Measurements from ENCODE around the gene RLN3.
"Not testable (repeated sequence)": the region's sequence is repeated elsewhere in the genome, so short reads cannot be mapped to it uniquely, and the experiment has no call there.

RLN3 gene

DNA sequence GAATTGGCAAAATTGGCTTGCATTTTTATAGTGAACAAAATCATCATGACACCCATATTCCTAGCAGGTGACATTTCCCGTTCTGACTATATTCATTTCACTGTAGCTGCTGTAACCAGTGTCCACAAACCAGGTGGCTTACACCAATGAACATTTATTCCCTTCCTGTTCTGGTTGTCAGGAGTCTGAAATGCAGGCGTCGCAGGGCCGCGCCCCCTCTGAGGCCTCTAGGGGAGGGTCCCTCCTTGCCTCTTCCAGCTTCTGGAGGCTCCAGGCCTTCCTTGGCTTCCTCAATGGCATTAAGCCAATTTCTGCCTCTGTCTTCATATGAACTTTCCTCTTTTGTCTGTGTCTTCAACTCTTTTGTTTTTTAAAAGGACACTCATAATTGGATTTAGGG lies 6.5 kb upstream of the RLN3 start:
- no peak for DNase-seq (ENCODE audit: low spot score)

DNA sequence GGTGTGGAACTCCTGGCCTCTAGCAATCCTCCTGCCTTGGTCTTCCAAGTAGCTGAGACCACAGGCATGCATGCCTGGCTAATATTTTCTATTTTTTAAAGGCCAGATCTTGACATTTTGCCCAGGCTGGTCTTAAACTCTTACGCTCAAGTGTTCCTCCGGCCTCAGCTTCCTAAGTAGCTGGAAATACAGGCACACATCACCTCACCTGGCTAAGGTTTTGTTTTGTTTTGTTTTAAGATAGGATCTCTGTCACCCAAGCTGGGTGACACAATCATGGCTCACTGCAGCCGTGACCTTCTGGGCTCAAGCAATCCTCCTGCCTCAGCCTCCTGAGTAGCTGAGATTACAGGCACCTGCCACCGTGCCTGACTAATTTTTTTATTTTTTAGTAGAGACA lies 5.5 kb upstream of the RLN3 start:
- no peak for DNase-seq (ENCODE audit: low spot score)

DNA sequence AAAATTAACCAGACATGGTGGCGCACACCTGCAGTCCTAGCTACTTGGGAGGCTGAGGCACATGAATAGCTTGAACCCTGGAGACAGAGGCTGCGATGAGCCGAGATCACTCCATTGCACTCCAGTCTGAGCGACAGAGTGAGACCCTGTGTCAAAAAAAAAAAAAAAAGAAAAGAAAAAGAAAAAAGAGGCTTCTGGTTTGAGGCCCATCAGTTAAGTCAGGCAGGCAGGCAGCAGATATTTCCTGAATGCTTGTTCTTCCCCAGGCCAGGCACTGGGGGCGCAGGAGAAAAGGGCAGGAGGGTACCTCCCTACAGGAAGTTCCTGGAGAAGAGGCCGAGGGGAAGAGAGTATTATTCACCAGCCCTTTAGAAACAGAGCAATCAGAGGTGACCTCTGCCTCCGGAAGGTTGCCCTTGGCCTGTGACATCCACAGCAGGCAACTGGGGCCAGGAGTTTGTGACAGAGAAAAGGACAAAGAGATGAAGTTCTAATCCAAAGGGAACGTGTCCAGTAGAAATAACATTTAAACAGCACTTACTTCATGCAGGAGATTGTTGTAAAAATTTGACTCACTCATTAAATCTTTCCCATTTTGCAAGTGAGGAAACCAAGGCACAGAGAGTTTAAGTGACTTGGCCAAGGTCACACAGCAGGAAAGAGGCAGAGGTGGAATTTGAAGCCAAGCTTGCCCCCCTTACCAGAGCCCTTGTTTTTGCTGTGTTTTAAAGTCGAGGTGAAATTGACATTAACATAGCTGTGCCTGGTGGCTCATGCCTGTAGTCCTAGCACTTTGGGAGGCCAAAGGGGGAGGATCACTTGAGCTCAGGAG lies 4.3 kb upstream of the RLN3 start:
- DNase-seq (ENCODE audit: low spot score): peak; percentile 54

DNA sequence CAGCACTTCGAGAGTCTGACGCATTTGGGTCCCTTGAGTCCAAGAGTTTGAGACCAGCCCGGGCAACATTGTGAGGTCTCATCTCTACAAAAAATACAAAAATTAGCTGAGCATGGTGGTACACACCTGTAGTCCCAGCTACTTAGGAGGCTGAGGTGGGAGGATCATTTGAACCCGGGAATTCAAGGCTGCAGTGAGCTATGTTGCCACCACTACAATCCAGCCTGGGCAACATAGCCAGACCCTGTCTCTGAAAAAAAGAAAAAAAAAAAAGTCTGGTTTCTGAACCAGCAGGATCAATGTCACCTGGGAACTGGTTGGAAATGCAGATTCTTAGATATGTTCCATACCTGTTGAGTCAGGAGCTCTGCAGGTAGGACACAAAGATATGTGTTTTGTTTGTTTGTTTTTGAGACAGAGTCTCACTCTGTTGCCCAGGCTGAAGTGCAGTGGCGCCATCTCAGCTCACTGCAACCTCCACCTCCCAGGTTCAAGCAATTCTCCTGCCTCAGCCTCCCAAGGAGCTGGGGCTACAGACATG lies 1.2 kb upstream of the RLN3 start:
- not testable (repeated sequence) for DNase-seq (ENCODE audit: low spot score)

DNA sequence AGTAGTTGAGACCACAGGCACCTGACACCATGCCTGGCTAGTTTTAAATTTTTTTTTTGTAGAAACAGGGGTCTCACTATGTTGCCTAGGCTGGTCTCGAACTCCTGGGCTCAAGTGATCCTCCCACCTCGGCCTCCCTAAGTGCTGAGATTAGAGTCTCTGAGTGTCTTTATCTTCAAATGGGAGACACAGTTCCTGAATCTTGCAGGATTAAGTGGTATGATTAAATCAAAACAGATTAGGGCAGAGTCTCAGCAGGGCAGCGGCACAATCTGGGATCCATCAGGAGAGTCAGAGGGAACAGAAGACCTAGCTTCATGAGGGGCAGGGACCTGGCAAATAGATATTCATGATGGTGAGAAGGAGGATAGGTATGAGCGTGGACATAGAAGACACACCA lies 953 bp downstream of the RLN3 start:
- DNase-seq (ENCODE audit: low spot score): no peak

DNA sequence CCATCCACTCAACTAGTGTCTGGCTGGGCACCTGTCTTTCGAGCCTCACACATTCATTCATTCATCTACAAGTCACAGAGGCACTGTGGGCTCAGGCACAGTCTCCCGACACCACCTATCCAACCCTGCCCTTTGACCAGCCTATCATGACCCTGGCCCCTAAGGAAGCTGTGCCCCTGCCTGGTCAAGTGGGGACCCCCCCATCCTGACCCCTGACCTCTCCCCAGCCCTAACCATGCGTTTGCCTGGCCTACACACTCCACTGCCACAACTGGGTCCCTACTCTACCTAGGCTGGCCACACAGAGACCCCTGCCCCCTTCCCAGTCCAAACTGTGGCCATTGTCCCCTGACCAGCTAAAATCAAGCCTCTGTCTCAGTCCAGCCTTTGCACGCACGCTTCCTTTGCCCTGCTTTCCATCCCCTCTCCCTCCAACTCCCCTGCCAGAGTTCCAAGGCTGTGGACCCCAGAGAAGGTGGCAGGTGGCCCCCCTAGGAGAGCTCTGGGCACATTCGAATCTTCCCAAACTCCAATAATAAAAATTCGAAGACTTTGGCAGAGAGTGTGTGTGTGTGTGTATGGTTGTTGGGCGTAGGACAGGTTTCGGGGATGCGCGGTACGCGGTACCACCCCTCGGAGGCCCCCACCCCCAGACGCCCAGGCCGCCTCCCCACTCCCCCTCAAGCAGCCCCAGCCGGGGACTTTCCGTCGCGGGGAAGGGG lies 3.2 kb downstream of the RLN3 start:
- DNase-seq (ENCODE audit: low spot score): no peak

DNA sequence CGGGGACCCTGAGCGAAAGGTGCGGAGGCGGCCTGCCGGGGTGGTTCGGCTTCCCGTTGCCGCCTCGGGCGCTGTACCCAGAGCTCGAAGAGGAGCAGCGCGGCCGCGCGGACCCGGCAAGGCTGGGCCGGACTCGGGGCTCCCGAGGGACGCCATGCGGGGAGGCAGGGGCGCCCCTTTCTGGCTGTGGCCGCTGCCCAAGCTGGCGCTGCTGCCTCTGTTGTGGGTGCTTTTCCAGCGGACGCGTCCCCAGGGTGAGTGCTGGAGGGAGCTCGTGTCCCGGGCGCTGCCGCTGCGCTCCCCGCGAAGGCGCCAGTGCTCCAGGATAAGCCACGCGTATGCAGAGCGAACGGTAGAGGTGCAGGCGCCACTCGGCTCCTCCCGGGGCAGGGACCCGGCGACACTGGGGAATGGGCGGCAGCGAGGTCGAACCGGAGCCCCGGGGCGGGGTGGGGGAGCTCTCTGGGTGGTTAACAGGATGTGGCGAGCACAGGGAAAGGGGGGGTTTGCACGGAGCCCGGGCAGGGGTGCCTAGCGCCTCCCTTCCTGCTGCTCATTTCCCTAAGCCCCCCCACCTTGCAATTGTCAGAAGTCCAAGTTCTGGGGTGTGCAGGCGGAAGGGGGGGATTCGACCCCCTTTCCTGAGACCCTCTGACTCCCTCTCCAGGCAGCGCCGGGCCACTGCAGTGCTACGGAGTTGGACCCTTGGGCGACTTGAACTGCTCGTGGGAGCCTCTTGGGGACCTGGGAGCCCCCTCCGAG lies 4.0 kb downstream of the RLN3 start, which contains the start of gene IL27RA:
IL27RA (plus strand) TSS at position 44 of the 762 bp plus-strand sequence; CDS start at position 155, 111 bp downstream.
- DNase-seq (ENCODE audit: low spot score): peak; percentile 44

DNA sequence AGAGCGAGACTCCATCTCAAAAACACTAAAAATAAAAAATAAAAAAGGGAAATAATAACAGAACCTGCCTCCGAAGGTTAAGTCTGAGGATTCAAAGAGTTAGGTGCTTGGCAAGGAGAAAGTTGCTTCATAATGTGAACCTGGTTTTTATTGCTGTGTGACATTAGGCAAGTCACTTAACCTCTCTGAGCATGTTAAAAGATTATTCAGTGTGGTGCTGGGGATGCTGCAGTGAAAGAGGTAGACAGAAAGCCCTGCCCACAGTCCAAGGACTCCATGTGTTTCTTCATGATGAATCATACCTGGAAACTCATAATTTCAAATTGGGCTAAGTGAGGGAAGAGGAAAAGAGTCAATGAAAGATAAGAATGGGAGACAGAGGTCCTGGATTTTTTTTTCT lies 6.0 kb downstream of the RLN3 start:
- no peak for DNase-seq (ENCODE audit: low spot score)

DNA sequence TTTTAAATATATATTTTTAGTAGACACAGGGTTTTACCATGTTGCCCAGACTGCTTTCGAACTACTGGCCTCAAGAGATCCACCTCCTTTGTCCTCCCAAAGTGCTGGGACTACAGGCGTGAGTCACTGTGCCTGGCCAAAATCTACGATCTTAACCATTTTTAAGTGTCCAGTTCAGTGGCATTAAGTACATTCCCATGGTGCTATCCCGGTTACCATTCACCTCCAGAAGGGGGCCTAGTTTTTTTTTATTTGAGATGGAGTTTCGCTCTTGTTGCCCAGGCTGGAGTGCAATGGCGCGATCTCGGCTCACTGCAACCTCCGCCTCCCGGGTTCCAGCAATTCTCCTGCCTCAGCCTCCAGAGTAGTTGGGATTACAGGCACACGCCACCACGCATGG lies 7.2 kb downstream of the RLN3 start:
- DNase-seq (ENCODE audit: low spot score): not testable (repeated sequence)

DNA sequence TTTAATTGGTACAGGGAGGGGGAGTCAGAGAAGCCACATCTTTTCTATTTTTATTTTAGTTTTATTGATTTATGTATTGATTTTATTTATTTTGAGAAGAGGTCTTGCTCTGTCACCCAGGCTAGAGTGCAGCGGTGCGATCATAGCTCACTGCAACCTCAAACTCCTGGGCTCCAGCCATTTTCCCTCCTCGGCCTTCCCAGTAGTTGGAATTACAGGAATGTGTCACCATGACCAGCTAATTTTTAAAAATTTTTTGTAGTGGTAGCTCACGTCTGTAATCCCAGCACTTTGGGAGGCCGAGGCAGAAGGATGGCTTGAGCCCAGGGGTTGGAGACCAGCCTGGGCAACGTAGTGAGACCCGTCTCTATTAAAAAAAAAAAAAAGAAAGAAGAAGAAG lies 7.8 kb downstream of the RLN3 start:
- DNase-seq (ENCODE audit: low spot score): no peak

DNA sequence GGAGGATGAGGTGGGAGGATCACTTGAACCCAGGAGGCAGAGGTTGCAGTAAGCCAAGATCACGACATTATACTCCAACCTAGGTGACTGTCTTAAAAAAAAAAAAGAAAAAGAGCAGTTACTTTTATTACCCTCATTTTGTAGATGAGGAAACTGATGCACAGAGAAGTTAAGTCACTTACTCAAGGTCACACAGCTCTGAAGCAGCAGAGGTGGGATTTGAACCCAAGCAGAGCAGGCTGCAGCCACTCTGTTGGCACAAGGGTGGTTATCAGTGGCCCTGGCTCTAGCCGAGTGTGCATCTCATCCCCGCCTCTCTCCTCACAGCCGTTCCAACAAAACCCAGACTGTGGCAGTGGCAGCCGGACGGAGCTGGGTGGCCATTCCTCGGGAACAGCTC lies 11.2 kb downstream of the RLN3 start:
- DNase-seq (ENCODE audit: low spot score): no peak

DNA sequence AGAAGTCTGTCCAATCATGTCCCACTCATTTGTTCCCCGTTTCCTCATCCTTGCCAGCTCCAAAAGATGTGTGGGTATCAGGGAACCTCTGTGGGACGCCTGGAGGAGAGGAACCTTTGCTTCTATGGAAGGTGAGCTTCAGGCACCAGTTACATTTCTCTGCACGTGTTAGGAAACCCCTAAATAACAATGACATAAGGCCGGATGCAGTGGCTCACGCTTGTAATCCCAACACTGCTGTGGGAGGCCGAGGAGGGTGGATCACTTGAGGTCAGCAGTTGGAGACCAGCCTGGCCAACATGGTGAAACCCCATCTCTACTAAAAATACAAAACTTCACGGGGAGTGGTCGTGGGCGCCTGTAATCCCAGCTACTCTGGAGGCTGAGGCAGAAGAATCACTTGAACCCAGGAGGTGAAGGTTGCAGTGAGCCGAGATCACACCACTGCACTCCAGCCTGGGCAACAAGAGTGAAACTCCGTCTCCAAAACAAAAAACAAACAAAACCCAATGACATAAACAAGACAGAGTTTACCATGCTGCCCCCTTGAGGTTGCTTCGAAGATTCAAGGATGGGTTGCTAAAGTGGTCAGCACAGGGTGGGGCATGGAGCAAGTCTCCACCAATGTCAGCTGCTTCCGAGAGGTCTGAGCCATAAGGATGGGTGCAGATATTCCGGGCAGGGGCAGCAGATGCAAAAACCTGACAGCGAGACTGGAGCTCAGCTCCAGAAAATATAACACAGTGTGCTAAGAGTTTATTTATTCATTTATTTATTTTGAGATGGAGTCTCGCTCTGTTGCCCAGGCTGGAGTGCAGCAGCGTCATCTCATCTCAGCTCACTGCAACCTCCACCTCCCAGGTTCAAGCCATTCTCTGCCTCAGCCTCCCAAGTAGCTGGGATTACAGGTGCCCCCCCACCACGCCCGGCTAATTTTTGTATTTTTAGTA lies 15.0 kb downstream of the RLN3 start:
- DNase-seq (ENCODE audit: low spot score): peak; percentile 84

DNA sequence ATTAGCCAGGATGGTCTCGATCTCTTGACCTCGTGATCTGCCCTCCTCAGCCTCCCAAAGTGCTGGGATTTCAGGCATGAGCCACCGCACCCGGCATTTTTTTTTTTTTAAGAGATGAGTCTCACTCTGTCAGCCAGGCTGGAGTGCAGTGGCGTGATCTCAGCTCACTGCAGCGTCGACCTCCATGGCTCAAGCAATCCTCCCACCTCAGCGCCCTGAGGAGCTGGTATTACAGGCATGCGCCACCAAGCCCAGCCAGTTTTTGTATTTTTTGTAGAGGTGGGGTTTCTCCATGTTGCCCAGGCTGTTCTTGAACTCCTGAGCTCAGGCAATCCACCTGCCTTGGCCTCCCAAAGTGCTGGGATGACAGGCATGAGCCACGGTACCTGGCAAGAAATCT lies 19.9 kb downstream of the RLN3 start:
- DNase-seq (ENCODE audit: low spot score): not testable (repeated sequence)

DNA sequence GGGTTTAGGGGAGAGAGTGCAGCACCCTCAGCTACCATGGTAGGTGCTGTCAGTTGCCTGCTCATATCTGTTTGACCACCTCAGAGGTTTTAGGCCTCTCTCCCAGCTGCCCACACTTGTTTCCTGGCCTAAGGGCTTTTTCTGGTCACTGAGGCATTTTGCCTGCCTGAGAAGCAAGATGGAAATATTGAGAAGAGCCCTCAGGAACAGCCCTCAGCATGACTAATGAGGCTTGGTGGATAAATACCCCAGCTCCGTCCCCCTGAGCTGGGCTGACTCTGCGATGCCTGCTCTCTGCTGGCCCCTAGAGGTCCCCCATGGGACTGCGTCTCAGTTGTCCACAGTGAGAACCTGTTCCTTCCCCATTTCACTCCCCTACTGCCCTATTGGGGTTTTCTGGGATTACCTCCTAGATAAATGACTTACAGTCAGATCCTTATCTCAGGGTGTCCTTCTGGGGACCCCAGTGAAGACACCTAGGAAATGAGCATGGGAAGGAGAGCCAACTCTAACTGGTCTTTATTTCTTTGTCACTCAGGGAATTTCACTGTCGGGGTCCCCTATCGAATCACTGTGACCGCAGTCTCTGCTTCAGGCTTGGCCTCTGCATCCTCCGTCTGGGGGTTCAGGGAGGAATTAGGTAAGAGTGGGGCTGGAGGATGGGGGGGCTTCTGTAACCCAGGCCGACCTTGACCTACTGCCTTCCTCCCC lies 20.6 kb downstream of the RLN3 start:
- DNase-seq (ENCODE audit: low spot score): peak; percentile 45

DNA sequence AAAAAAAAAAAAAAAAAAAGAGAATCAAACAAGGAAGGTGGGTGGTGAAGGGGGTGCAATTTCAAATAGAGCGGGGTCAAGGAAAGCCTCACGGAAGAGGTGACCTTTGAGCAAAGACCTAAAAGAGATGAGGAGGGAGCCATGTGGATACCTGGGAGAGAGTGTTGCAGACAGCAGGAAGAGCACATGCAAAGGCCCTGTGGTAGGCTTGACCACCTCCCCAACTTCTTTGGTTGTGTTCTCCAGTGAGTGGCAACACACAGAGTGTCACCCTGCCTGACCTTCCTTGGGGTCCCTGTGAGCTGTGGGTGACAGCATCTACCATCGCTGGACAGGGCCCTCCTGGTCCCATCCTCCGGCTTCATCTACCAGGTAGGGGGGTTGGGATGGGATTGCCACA lies 22.6 kb downstream of the RLN3 start:
- no peak for DNase-seq (ENCODE audit: low spot score)

DNA sequence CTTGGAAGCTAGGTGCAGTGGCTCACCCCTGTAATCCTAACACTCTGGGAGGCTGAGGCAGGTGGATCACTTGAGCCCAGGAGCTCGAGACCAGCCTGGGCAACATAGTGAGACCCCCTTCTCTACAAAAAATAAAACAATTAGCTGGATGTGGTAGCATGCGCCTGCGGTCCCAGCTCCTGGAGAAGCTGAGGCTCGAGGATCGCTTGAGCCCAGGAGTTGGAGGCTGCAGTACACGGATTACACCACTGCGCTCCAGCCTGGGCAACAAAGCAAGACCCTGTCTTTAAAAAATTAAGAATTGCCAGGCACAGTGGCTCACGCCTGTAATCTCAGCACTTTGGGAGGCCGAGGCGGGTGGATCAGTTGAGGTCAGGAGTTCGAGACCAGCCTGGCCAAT lies 23.0 kb downstream of the RLN3 start:
- DNase-seq (ENCODE audit: low spot score): not testable (repeated sequence)

DNA sequence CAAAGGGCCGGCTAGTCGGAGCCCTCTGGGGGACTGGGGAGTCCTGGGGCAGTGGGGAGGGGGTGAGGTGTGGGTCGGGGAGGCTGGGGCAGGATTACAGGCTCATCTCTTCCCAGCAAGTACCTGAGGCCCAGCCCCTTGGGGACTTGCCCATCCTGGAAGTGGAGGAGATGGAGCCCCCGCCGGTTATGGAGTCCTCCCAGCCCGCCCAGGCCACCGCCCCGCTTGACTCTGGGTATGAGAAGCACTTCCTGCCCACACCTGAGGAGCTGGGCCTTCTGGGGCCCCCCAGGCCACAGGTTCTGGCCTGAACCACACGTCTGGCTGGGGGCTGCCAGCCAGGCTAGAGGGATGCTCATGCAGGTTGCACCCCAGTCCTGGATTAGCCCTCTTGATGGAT lies 24.0 kb downstream of the RLN3 start:
- no peak for DNase-seq (ENCODE audit: low spot score)

DNA sequence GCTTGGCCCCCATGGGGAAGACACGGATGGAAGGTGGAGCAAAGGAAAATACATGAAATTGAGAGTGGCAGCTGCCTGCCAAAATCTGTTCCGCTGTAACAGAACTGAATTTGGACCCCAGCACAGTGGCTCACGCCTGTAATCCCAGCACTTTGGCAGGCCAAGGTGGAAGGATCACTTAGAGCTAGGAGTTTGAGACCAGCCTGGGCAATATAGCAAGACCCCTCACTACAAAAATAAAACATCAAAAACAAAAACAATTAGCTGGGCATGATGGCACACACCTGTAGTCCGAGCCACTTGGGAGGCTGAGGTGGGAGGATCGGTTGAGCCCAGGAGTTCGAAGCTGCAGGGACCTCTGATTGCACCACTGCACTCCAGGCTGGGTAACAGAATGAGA lies 24.5 kb downstream of the RLN3 start:
- no peak for DNase-seq (ENCODE audit: low spot score)

DNA sequence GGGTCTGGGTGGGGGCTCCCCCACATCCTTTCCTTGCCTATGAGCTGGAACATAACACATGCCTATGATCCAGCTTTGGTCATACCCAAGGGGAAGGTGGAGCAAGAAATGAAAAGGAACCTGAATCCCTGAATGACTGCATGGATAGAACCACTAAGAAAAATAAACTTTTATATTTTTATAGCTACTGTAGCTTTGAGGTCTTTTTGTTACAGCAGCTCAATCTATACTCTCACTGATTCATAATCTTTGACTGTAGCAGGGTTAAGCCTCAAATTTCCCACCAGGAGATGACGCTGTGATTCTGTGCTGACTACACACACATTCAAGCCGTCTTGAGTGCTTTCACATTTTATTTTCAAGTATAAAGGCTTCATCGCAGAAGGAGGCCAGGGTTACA lies 25.1 kb downstream of the RLN3 start:
- no peak for DNase-seq (ENCODE audit: low spot score)

DNA sequence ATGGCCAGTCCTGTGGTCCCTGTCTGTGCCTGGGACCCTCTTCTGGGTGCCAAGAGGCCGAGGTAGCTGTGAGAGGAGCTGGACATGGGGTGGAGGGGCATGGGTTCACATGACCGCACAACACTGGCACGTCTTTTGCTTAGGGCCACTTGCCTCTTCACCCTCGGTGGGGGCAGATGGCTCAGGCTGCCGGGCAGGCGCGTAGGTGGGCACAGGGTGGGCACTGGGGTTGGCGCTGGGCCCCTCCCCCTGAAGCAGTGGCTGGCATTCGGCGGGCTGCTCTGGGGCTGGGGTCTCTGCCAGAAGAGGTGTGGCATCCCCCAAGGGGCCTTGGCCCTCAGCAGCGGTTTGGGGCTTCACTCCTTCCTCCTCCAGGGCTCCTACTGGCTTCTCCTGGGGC lies 25.6 kb downstream of the RLN3 start:
- DNase-seq (ENCODE audit: low spot score): no peak

DNA sequence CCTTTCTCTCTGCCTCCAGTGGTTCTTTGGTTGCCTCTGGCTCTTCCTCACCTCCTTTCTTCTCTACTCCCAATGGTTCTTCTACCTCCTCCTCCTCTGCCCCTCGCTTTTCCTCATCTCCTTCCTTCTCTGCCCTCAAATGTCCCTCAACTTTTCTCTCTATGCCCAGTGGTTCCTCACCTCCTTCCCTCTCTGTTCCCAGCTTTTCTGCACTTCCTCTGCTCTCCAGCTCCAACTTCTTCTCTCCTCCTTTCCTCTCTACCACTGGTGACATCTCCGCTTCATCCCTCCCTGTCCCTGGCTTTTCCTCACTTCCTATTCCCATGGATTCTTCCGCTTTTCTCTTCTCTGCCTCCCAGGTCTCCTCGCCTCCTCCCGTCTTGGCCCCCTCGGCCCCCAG lies 26.2 kb downstream of the RLN3 start:
- no peak for DNase-seq (ENCODE audit: low spot score)

All from AG08395 (cell line).